Activated T-helper 1 cell treated with anti-CD3 and anti-CD28 coated beads, Interleukin-12 subunit alpha, Interleukin-12 subunit beta, Interleukin-2, Interleukin-4 antibody, amounts not matched to agents 30 ng/mL and 10 ng/mL and 1 ng/mL, durations not matched to agents 14 hours and 24 hours and 36 hours (primary cell): ENCODE results near the gene CNGA3. TPM values are rescaled to one million over a fixed set of nuclear protein-coding genes. Genes with fewer than 3 reads are reported as not detected.
A peak's percentile ranks its signal among the peaks of the same experiment; 100 is the strongest.
"Not testable (repeated sequence)": the region's sequence is repeated elsewhere in the genome, so short reads cannot be mapped to it uniquely, and the experiment has no call there.

Experiments used
- DNase-seq: peaks from one replicate; pipeline ENCODE4 v3.0.0; 2021; ENCODE audit warnings: low spot score
- H3K27ac Mint-ChIP-seq: one replicate; pipeline ENCODE4 v1.8.0; 2021; ENCODE audit warnings: mild to moderate bottlenecking, mixed read lengths
- H3K27me3 Mint-ChIP-seq: one replicate; pipeline ENCODE4 v1.8.0; 2022; ENCODE audit warnings: mild to moderate bottlenecking, moderate library complexity, mixed read lengths; ENCODE audit not compliant: insufficient read depth
- H3K36me3 Mint-ChIP-seq: one replicate; pipeline ENCODE4 v1.8.0; 2021; ENCODE audit warnings: low read depth, mixed read lengths
- H3K4me1 Mint-ChIP-seq: one replicate; pipeline ENCODE4 v1.8.0; 2021; ENCODE audit warnings: low read depth, mixed read lengths
- H3K4me3 Mint-ChIP-seq: one replicate; pipeline ENCODE4 v1.8.0; 2021; ENCODE audit warnings: mild to moderate bottlenecking, moderate library complexity, mixed read lengths
- H3K9me3 Mint-ChIP-seq: one replicate; pipeline ENCODE4 v1.8.0; 2021; ENCODE audit warnings: mixed read lengths
- intact Hi-C: fragments of 100-400 bp; cut with micrococcal nuclease; formaldehyde crosslinking; loops from one replicate; pipeline ENCODE4 v1.15.1; 2024
- total RNA-seq: library from RNA; stranded (reverse); gene quantifications from 2 replicates; pipeline ENCODE4 v1.2.3, GENCODE V29; 2022

The CNGA3 gene
- total RNA-seq, 1 donor from 2014 or later, result not detected

GRCh38 chr2:98403878-98404277 is 57.6 kb downstream of the CNGA3 start:
- intact Hi-C loops, result no loop called here

GRCh38 chr2:98404556-98405250 is 58.4 kb downstream of the CNGA3 start:
- Mint-ChIP-seq H3K36me3 (no peaks in the 10 kb centered on the region), H3K4me3 (no peak overlapping the region), H3K27ac (no peak overlapping the region), H3K4me1 (no peaks in the 10 kb centered on the region), H3K27me3 (peaks cover 40% of the 10 kb centered on the region), H3K9me3 (no peaks in the 10 kb centered on the region)
- no peak for DNase-seq
- intact Hi-C loops, result no loop called here

More at GRCh38 chr2:98403878-98404277, 57.6 kb downstream of the CNGA3 start:
- no peaks in the 10 kb centered on the region for H3K36me3 Mint-ChIP-seq
- no peak overlapping the region for H3K4me3 Mint-ChIP-seq
- no peaks in the 10 kb centered on the region for H3K4me1 Mint-ChIP-seq
- no peak overlapping the region for H3K27ac Mint-ChIP-seq
- no peaks in the 10 kb centered on the region for H3K9me3 Mint-ChIP-seq
- DNase-seq, result no peak
- H3K27me3 Mint-ChIP-seq, result peaks cover 49% of the 10 kb centered on the region

GRCh38 chr2:98405301-98405700 is 59.0 kb downstream of the CNGA3 start:
- Mint-ChIP-seq H3K4me3 (no peak overlapping the region), H3K27ac (no peak overlapping the region)

GRCh38 chr2:98408155-98408554 is 61.9 kb downstream of the CNGA3 start:
- no peak for DNase-seq
- intact Hi-C loops, result no loop called here
- Mint-ChIP-seq H3K27me3 (peaks cover 16% of the 10 kb centered on the region), H3K27ac (no peak overlapping the region), H3K4me3 (no peak overlapping the region), H3K9me3 (peaks cover 2% of the 10 kb centered on the region), H3K36me3 (peaks cover under 1% of the 10 kb centered on the region), H3K4me1 (peaks cover 7% of the 10 kb centered on the region)

More at GRCh38 chr2:98405301-98405700, 59.0 kb downstream of the CNGA3 start:
- DNase-seq, result no peak
- H3K36me3 Mint-ChIP-seq, result no peaks in the 10 kb centered on the region
- intact Hi-C loops, result no loop called here
- no peaks in the 10 kb centered on the region for H3K4me1 Mint-ChIP-seq
- no peaks in the 10 kb centered on the region for H3K9me3 Mint-ChIP-seq
- peaks cover 37% of the 10 kb centered on the region for H3K27me3 Mint-ChIP-seq

- intact Hi-C loops, result loop anchor here (1.0 to 10.0 kb wide), 8 partner anchors 26 to 424 kb away; partner anchors contain the start of genes COA5 and UNC50
- Mint-ChIP-seq H3K27me3 (peaks cover 2% of the 10 kb centered on the region), H3K36me3 (peaks cover 1% of the 10 kb centered on the region), H3K9me3 (peaks cover 10% of the 10 kb centered on the region), H3K27ac (no peak overlapping the region), H3K4me3 (no peak overlapping the region), H3K4me1 (peaks cover 13% of the 10 kb centered on the region)
- DNase-seq, result peak; percentile 49
These were observed 66.6 kb downstream of the CNGA3 start for GRCh38 chr2:98412751-98413458.

GRCh38 chr2:98414246-98414645 is 68.0 kb downstream of the CNGA3 start:
- H3K4me1 Mint-ChIP-seq, result peaks cover 13% of the 10 kb centered on the region
- H3K36me3 Mint-ChIP-seq, H3K9me3 Mint-ChIP-seq, H3K27ac Mint-ChIP-seq, H3K27me3 Mint-ChIP-seq, H3K4me3 Mint-ChIP-seq, DNase-seq: not testable (repeated sequence)
- intact Hi-C loops, result loop anchor here (10.0 kb wide), 1 partner anchor 131 kb away; no protein-coding TSS in a partner anchor

- H3K9me3 Mint-ChIP-seq, H3K27me3 Mint-ChIP-seq, H3K4me3 Mint-ChIP-seq, H3K27ac Mint-ChIP-seq, H3K36me3 Mint-ChIP-seq, DNase-seq: not testable (repeated sequence)
- peaks cover 13% of the 10 kb centered on the region for H3K4me1 Mint-ChIP-seq
- intact Hi-C loops, result loop anchor here (10.0 kb wide), 1 partner anchor 129 kb away; no protein-coding TSS in a partner anchor
These were observed 69.5 kb downstream of the CNGA3 start for GRCh38 chr2:98415719-98416248.

- Mint-ChIP-seq H3K4me1 (peaks cover 13% of the 10 kb centered on the region), H3K36me3 (peaks cover 1% of the 10 kb centered on the region), H3K27me3 (no peaks in the 10 kb centered on the region), H3K4me3 (no peak overlapping the region), H3K27ac (no peak overlapping the region), H3K9me3 (peaks cover 17% of the 10 kb centered on the region)
- no peak for DNase-seq
- intact Hi-C loops, result loop anchor here (10.0 kb wide), 1 partner anchor 128 kb away; no protein-coding TSS in a partner anchor
These were observed 70.3 kb downstream of the CNGA3 start for GRCh38 chr2:98416383-98417159.

GRCh38 chr2:98419544-98419943 is 73.3 kb downstream of the CNGA3 start:
- H3K27ac Mint-ChIP-seq, result no peak overlapping the region
- DNase-seq, result no peak

GRCh38 chr2:98419977-98420725 is 73.9 kb downstream of the CNGA3 start:
- Mint-ChIP-seq H3K9me3 (peaks cover 24% of the 10 kb centered on the region), H3K27ac (no peak overlapping the region), H3K36me3 (peaks cover 3% of the 10 kb centered on the region), H3K27me3 (peaks cover 2% of the 10 kb centered on the region), H3K4me1 (peaks cover 5% of the 10 kb centered on the region), H3K4me3 (no peak overlapping the region)
- intact Hi-C loops, result loop anchor here (10.0 kb wide), 1 partner anchor 125 kb away; no protein-coding TSS in a partner anchor
- no peak for DNase-seq

More at GRCh38 chr2:98419544-98419943, 73.3 kb downstream of the CNGA3 start:
- Mint-ChIP-seq H3K27me3 (peaks cover 2% of the 10 kb centered on the region), H3K9me3 (peaks cover 29% of the 10 kb centered on the region), H3K4me1 (peaks cover 5% of the 10 kb centered on the region), H3K4me3 (no peak overlapping the region), H3K36me3 (peaks cover 3% of the 10 kb centered on the region)
- intact Hi-C loops, result loop anchor here (10.0 kb wide), 1 partner anchor 125 kb away; no protein-coding TSS in a partner anchor

GRCh38 chr2:98422449-98422848 is 76.2 kb downstream of the CNGA3 start:
- Mint-ChIP-seq H3K9me3 (peaks cover 24% of the 10 kb centered on the region), H3K27ac (no peak overlapping the region), H3K4me1 (no peaks in the 10 kb centered on the region), H3K27me3 (peaks cover 11% of the 10 kb centered on the region), H3K36me3 (peaks cover 3% of the 10 kb centered on the region), H3K4me3 (no peak overlapping the region)
- intact Hi-C loops, result no loop called here
- DNase-seq, result no peak

GRCh38 chr2:98426771-98427170 is 80.5 kb downstream of the CNGA3 start:
- Mint-ChIP-seq H3K4me3 (no peak overlapping the region), H3K27ac (no peak overlapping the region), H3K9me3 (peaks cover 15% of the 10 kb centered on the region), H3K4me1 (no peaks in the 10 kb centered on the region), H3K36me3 (peaks cover 3% of the 10 kb centered on the region), H3K27me3 (peaks cover 24% of the 10 kb centered on the region)
- intact Hi-C loops, result no loop called here
- DNase-seq, result no peak
